GM12874 (cell line): Measurements from ENCODE around the gene TEX10.

ENCODE experiments used
- TF ChIP-seq, protein P1 (sequence below): IDR thresholded peaks from 2 replicates; pipeline ENCODE4 v1.5.1; 2011; ENCODE audit warnings: low read depth, mild to moderate bottlenecking, control low read depth, low read length, moderate library complexity; ENCODE audit not compliant: insufficient read depth

Gene TEX10

GRCh38 chr9:100377015-100377414, 24.3 kb upstream of the TEX10 start:
- TF ChIP-seq, protein P1, sequence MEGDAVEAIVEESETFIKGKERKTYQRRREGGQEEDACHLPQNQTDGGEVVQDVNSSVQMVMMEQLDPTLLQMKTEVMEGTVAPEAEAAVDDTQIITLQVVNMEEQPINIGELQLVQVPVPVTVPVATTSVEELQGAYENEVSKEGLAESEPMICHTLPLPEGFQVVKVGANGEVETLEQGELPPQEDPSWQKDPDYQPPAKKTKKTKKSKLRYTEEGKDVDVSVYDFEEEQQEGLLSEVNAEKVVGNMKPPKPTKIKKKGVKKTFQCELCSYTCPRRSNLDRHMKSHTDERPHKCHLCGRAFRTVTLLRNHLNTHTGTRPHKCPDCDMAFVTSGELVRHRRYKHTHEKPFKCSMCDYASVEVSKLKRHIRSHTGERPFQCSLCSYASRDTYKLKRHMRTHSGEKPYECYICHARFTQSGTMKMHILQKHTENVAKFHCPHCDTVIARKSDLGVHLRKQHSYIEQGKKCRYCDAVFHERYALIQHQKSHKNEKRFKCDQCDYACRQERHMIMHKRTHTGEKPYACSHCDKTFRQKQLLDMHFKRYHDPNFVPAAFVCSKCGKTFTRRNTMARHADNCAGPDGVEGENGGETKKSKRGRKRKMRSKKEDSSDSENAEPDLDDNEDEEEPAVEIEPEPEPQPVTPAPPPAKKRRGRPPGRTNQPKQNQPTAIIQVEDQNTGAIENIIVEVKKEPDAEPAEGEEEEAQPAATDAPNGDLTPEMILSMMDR = no peak

GRCh38 chr9:100375658-100376057, 22.9 kb upstream of the TEX10 start:
- TF ChIP-seq, protein P1 = no peak

DNA sequence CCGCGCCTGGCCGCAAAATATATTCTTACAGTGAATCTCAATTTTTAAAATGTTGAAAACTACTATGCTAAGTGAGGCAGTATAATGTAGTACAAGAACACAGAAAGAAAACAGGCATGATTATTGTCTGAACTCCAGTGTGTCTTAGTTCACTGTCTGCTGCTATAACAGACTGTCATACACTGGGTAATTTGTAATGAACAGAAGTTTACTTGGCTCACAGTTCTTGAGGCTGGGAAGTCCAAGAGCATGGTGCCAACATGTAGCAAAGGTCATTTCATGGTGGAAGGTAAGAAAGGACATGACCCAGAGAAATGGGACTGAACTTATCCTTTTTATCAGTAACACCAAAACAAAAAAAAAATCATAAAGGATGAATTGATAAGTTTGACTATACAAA, 19.9 kb upstream of the TEX10 start:
- TF ChIP-seq, protein P1 = no peak

DNA sequence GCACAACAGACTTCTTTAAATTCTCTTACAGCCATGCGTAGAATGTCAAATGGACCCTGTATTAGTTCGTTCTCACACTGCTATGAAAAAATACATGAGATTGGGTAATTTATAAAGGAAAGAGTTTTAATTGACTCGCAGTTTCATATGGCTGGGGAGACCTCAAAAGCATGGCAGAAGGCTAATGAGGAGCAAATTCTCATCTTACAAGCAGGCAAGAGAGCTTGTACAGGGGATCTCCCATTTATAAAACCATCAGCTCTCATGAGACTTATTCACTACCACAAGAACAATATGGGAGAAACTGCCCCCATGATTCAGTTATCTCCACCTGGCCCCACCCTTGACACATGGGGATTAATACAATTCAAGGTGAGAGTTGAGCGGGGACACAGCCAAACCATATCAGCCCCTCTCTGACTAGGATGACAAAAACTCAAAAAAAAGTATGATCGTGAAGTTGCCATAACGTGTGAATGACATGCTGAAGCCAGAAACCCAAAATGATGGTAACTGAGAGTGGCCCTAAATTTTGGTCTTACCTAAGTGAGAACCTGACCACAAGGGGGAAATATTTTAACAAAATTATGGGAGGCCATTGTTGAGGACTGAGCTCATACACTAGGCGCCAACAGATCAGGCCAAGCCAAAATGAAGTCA, 17.5 kb upstream of the TEX10 start:
- TF ChIP-seq, protein P1 = no peak

- TF ChIP-seq, protein P1 = no peak
These were observed 15.9 kb upstream of the TEX10 start for GRCh38 chr9:100368672-100369071.

DNA sequence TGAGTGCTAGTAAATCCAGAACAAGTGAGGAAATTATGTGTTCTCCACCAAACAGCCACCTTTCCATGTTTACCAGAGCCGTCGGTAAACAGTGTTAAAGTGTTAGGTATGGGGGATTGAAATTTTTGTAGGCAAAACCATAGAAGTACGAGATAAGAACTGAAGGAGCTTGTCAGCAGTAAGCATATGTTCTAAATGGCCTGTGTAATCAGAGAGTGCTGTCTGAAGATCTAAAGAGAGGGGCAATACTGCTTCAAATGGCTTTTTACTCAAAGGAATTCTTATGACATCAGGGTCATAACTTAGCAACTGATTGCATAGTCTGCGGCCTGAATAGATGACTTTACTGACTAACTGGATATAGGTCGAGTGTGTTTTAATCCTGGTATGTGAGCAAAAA, 13.4 kb upstream of the TEX10 start:
- TF ChIP-seq, protein P1 = no peak

DNA sequence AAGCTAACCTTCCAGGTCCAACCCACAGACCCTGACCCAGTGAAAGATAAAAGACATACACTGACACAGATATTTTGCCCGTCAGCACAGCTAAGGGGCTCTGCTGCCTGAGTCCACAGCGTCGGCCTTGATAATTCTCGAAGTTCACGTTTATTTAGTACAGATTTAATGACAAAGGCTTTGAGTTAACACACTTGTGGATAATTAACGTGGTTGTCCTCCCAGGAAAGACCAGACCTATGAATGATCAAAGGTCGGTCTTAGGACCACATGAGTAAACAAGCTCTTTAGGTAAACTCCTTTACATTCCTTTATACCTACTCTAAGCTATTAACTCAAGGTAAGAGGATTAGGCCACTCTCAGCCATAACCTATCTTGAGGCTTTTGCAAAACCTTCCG, 11.3 kb upstream of the TEX10 start:
- TF ChIP-seq, protein P1 = no peak
